ENCODE data around the gene SLIT1. TPM values are rescaled to one million over a fixed set of nuclear protein-coding genes. Genes with fewer than 3 reads are reported as not detected.

SLIT1 gene
- total and polyA plus RNA-seq, 4 experiments from 2014 or later, result 0.05 to 0.32 (median 0.28) TPM; not detected in 1

- no peak overlapping the region for H3K27ac Mint-ChIP-seq
These were observed 57.1 kb downstream of the SLIT1 start for GRCh38 chr10:97128516-97129154.

DNA sequence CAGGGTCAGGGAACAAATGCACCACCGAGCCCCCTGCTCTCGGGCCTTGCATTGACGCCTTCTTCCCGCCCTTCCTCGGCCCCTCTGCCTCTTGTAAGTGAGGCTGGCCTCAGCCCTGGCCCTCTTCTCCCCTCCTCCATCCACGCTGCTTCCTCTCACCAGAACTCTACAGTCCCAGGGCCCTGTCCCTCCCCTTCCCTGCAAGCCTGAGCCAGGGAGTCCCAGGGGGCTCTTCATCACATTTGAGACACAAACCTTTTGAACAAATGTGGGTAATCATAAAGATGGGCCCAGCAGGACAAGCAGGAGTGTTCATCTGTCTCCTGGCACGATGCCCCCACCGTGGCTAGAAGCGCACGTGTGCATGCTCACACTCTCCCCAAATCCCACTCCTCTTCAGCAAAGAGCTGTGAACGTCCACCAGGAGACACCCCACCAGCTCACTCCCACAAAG, 57.7 kb downstream of the SLIT1 start:
- H3K4me1 Mint-ChIP-seq, result no peaks in the 10 kb centered on the region
- intact Hi-C loops (cut with micrococcal nuclease), result no loop called here
- DNase-seq, result no peak
- Histone ChIP-seq H3K9me3 (ENCODE audit: control insufficient read depth in 1 of 2, low read length in 2 of 2) (no peaks in the 10 kb centered on the region), H3K4me1 (ENCODE audit: insufficient read depth, low read length) (no peaks in the 10 kb centered on the region), H3K36me3 (ENCODE audit: insufficient read depth, low read length) (no peaks in the 10 kb centered on the region), H3K27me3 (ENCODE audit: insufficient read depth, low read length) (no peaks in the 10 kb centered on the region), H3K27ac (ENCODE audit: low read depth, low read length) (no peak overlapping the region), H3K4me3 (ENCODE audit: low read length in 2 of 2) (no peak overlapping the region)
- ChIA-PET POLR2A (ENCODE audit: partially characterized antibody) (no interaction called here), CTCF (ENCODE audit: partially characterized antibody) (no interaction called here)
- H3K27ac Mint-ChIP-seq, result no peak overlapping the region
- peaks cover 2 to 3% of the 10 kb centered on the region in 2 donors for H3K27me3 Mint-ChIP-seq
- H3K9me3 Mint-ChIP-seq, result no peaks in the 10 kb centered on the region
- H3K4me3 Mint-ChIP-seq, result no peak overlapping the region
- H3K36me3 Mint-ChIP-seq, result no peaks in the 10 kb centered on the region

More at GRCh38 chr10:97128516-97129154, 57.1 kb downstream of the SLIT1 start:
- ChIA-PET POLR2A (ENCODE audit: partially characterized antibody) (no interaction called here), CTCF (ENCODE audit: partially characterized antibody) (interaction anchor here (0.7 kb wide), 1 partner anchor 110 kb away, joined by 3 read pairs; no protein-coding TSS in a partner anchor)
- no peaks in the 10 kb centered on the region for H3K4me1 ChIP-seq (ENCODE audit: insufficient read depth, low read length)
- no peaks in the 10 kb centered on the region for H3K4me1 Mint-ChIP-seq
- DNase-seq, result no peak
- peaks cover 2 to 3% of the 10 kb centered on the region in 2 donors for H3K27me3 Mint-ChIP-seq
- no peak overlapping the region for H3K27ac ChIP-seq (ENCODE audit: low read depth, low read length)
- no peaks in the 10 kb centered on the region for H3K36me3 ChIP-seq (ENCODE audit: insufficient read depth, low read length)
- no peaks in the 10 kb centered on the region for H3K9me3 Mint-ChIP-seq
- H3K36me3 Mint-ChIP-seq, result no peaks in the 10 kb centered on the region
- H3K9me3 ChIP-seq (ENCODE audit: control insufficient read depth in 1 of 2, low read length in 2 of 2), result no peaks in the 10 kb centered on the region
- H3K4me3 Mint-ChIP-seq, result no peak overlapping the region
- intact Hi-C loops (cut with micrococcal nuclease), result no loop called here
- no peak overlapping the region for H3K4me3 ChIP-seq (ENCODE audit: low read length in 2 of 2)
- no peaks in the 10 kb centered on the region for H3K27me3 ChIP-seq (ENCODE audit: insufficient read depth, low read length)

GRCh38 chr10:97127509-97127908, 58.2 kb downstream of the SLIT1 start:
- Mint-ChIP-seq H3K4me1 (no peaks in the 10 kb centered on the region), H3K4me3 (no peak overlapping the region)
- CTCF ChIA-PET (ENCODE audit: partially characterized antibody), result interaction anchor here (0.7 to 0.8 kb wide), 2 partner anchors 88 to 1697 kb away, joined by 3 read pairs; no protein-coding TSS in a partner anchor

DNA sequence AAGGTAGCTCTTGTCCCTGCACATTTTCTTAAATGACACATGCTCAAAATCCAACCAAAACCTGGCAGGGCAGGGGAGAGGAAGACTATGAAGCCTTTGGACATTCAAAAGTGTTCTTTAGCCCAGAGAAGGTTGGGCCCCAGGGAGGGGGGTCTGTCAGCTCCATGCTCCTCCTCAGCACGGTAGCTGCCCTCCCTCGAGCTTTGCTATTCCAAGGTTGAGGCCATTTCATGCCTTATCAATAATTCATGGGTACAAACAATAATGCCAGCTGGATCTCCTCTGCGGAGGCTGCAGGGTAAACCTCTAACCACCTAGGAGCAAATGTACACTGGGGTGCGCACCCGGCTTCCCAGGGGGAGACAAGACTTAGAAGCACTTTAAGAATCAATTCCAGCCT, 61.5 kb downstream of the SLIT1 start:
- H3K27me3 ChIP-seq (ENCODE audit: insufficient read depth, low read length), result no peaks in the 10 kb centered on the region
- no peaks in the 10 kb centered on the region for H3K4me1 Mint-ChIP-seq
- CTCF ChIA-PET (ENCODE audit: partially characterized antibody), result no interaction called here
- H3K4me3 Mint-ChIP-seq, result no peak overlapping the region
- H3K27ac ChIP-seq (ENCODE audit: low read depth, low read length), result no peak overlapping the region
- H3K36me3 ChIP-seq (ENCODE audit: insufficient read depth, low read length), result no peaks in the 10 kb centered on the region
- H3K4me1 ChIP-seq (ENCODE audit: insufficient read depth, low read length), result no peaks in the 10 kb centered on the region
- intact Hi-C loops (cut with micrococcal nuclease), result no loop called here
- peaks cover 8 to 10% of the 10 kb centered on the region in 2 donors for H3K27me3 Mint-ChIP-seq
- POLR2A ChIA-PET (ENCODE audit: partially characterized antibody), result interaction anchor here (0.5 kb wide), 1 partner anchor 716 kb away, joined by 4 read pairs; no protein-coding TSS in a partner anchor
- no peaks in the 10 kb centered on the region for H3K36me3 Mint-ChIP-seq
- no peak overlapping the region for H3K27ac Mint-ChIP-seq
- DNase-seq, result no peak
- no peaks in the 10 kb centered on the region for H3K9me3 Mint-ChIP-seq
- H3K9me3 ChIP-seq (ENCODE audit: control insufficient read depth in 1 of 2, low read length in 2 of 2), result no peaks in the 10 kb centered on the region
- H3K4me3 ChIP-seq (ENCODE audit: low read length in 2 of 2), result no peak overlapping the region

More at GRCh38 chr10:97127509-97127908, 58.2 kb downstream of the SLIT1 start:
- Mint-ChIP-seq H3K36me3 (no peaks in the 10 kb centered on the region), H3K27me3 (peaks cover 2 to 3% of the 10 kb centered on the region in 2 donors), H3K27ac (no peak overlapping the region), H3K9me3 (no peaks in the 10 kb centered on the region)
- POLR2A ChIA-PET (ENCODE audit: partially characterized antibody), result no interaction called here
- H3K27ac ChIP-seq (ENCODE audit: low read depth, low read length), result no peak overlapping the region
- intact Hi-C loops (cut with micrococcal nuclease), result no loop called here
- H3K27me3 ChIP-seq (ENCODE audit: insufficient read depth, low read length), result no peaks in the 10 kb centered on the region
- no peaks in the 10 kb centered on the region for H3K4me1 ChIP-seq (ENCODE audit: insufficient read depth, low read length)
- no peak overlapping the region for H3K4me3 ChIP-seq (ENCODE audit: low read length in 2 of 2)
- H3K36me3 ChIP-seq (ENCODE audit: insufficient read depth, low read length), result no peaks in the 10 kb centered on the region
- DNase-seq, result no peak
- no peaks in the 10 kb centered on the region for H3K9me3 ChIP-seq (ENCODE audit: control insufficient read depth in 1 of 2, low read length in 2 of 2)

- no peak overlapping the region for H3K4me3 ChIP-seq (ENCODE audit: low read length in 2 of 2)
- POLR2A ChIA-PET (ENCODE audit: partially characterized antibody), result no interaction called here
- CTCF ChIA-PET (ENCODE audit: partially characterized antibody), result no interaction called here
- intact Hi-C loops (cut with micrococcal nuclease), result no loop called here
- peaks cover 9 to 10% of the 10 kb centered on the region in 2 donors for H3K27me3 Mint-ChIP-seq
- H3K9me3 ChIP-seq (ENCODE audit: control insufficient read depth in 1 of 2, low read length in 2 of 2), result no peaks in the 10 kb centered on the region
- H3K4me1 ChIP-seq (ENCODE audit: insufficient read depth, low read length), result no peaks in the 10 kb centered on the region
- no peaks in the 10 kb centered on the region for H3K36me3 ChIP-seq (ENCODE audit: insufficient read depth, low read length)
- H3K9me3 Mint-ChIP-seq, result no peaks in the 10 kb centered on the region
- H3K27ac Mint-ChIP-seq, result peak overlapping the region in 1 of 7 donors; percentile 6
- no peak overlapping the region for H3K4me3 Mint-ChIP-seq
- H3K36me3 Mint-ChIP-seq, result no peaks in the 10 kb centered on the region
- DNase-seq, result no peak
- no peaks in the 10 kb centered on the region for H3K4me1 Mint-ChIP-seq
- H3K27ac ChIP-seq (ENCODE audit: low read depth, low read length), result no peak overlapping the region
- H3K27me3 ChIP-seq (ENCODE audit: insufficient read depth, low read length), result no peaks in the 10 kb centered on the region
These were observed 62.0 kb downstream of the SLIT1 start for GRCh38 chr10:97123765-97124164.

- Histone ChIP-seq H3K9me3 (ENCODE audit: control insufficient read depth in 1 of 2, low read length in 2 of 2) (no peaks in the 10 kb centered on the region), H3K27ac (ENCODE audit: low read depth, low read length) (no peak overlapping the region), H3K36me3 (ENCODE audit: insufficient read depth, low read length) (no peaks in the 10 kb centered on the region), H3K4me3 (ENCODE audit: low read length in 2 of 2) (no peak overlapping the region), H3K27me3 (ENCODE audit: insufficient read depth, low read length) (no peaks in the 10 kb centered on the region), H3K4me1 (ENCODE audit: insufficient read depth, low read length) (no peaks in the 10 kb centered on the region)
- H3K36me3 Mint-ChIP-seq, result no peaks in the 10 kb centered on the region
- POLR2A ChIA-PET (ENCODE audit: partially characterized antibody), result no interaction called here
- no peak overlapping the region for H3K27ac Mint-ChIP-seq
- intact Hi-C loops (cut with micrococcal nuclease), result no loop called here
- no peak for DNase-seq
- H3K4me1 Mint-ChIP-seq, result no peaks in the 10 kb centered on the region
- no peak overlapping the region for H3K4me3 Mint-ChIP-seq
- no peaks in the 10 kb centered on the region for H3K9me3 Mint-ChIP-seq
- H3K27me3 Mint-ChIP-seq, result peaks cover 9 to 10% of the 10 kb centered on the region in 2 donors
- CTCF ChIA-PET (ENCODE audit: partially characterized antibody), result interaction anchor here (1.6 kb wide), 1 partner anchor 82 kb away, joined by 3 read pairs; no protein-coding TSS in a partner anchor
These were observed 64.7 kb downstream of the SLIT1 start for GRCh38 chr10:97121041-97121440.

DNA sequence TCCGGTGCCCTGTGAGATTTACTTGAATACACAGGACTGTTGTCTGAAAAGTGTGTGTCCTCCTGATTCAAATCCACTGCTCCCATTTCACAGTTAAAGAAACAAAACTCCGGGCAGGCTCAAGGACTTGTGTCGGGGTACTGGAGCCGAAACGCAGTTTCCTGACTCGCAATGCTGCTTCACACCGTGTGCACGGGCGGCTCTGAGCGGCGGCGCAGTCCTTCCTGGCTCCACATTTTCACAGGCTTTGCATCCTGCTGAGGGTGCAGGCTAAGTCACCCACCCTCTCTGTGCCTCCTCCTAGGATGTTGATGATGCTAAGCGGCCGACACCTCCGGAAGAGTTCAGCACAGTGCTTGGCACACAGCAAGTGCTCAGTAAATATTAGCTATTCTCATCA, 65.4 kb downstream of the SLIT1 start:
- intact Hi-C loops (cut with micrococcal nuclease), result no loop called here

More for the DNA sequence above, 65.4 kb downstream of the SLIT1 start:
- H3K27ac ChIP-seq (ENCODE audit: low read depth, low read length), result no peak overlapping the region
- no peaks in the 10 kb centered on the region for H3K9me3 ChIP-seq (ENCODE audit: control insufficient read depth in 1 of 2, low read length in 2 of 2)
- H3K36me3 ChIP-seq (ENCODE audit: insufficient read depth, low read length), result no peaks in the 10 kb centered on the region
- Mint-ChIP-seq H3K36me3 (no peaks in the 10 kb centered on the region), H3K4me3 (no peak overlapping the region), H3K4me1 (no peaks in the 10 kb centered on the region), H3K27me3 (peaks cover 10% of the 10 kb centered on the region in 2 donors), H3K27ac (no peak overlapping the region), H3K9me3 (no peaks in the 10 kb centered on the region)
- DNase-seq, result no peak
- POLR2A ChIA-PET (ENCODE audit: partially characterized antibody), result no interaction called here
- H3K4me1 ChIP-seq (ENCODE audit: insufficient read depth, low read length), result no peaks in the 10 kb centered on the region
- CTCF ChIA-PET (ENCODE audit: partially characterized antibody), result interaction anchor here (1.6 kb wide), 1 partner anchor 81 kb away, joined by 3 read pairs; no protein-coding TSS in a partner anchor
- no peak overlapping the region for H3K4me3 ChIP-seq (ENCODE audit: low read length in 2 of 2)
- H3K27me3 ChIP-seq (ENCODE audit: insufficient read depth, low read length), result no peaks in the 10 kb centered on the region

Data from CD4-positive, alpha-beta memory T cell (primary cell).